Stimulated activated naive B cell treated with anti-CD40 and anti-IgM and Interleukin-4, amounts not matched to agents 10 μg/mL and 1 μg/mL and 100 μg/mL, for 72 hours (primary cell): ENCODE results near the gene CDH16.
"Not testable (repeated sequence)": the region's sequence is repeated elsewhere in the genome, so short reads cannot be mapped to it uniquely, and the experiment has no call there.

Experiments
- ATAC-seq, 2 donors: fragments of 150-1000 bp; cut with Tn5 transposase; replicated peaks; 2 replicates each; pipeline ENCODE4 v1.10.0; 2021; ENCODE audit warnings: moderate library complexity in 1 of 2
- DNase-seq: peaks from one replicate; pipeline ENCODE4 v3.0.0; 2021
- H3K27ac Mint-ChIP-seq: one replicate; pipeline ENCODE4 v1.8.0; 2022; ENCODE audit warnings: mild to moderate bottlenecking, mixed read lengths
- H3K27me3 Mint-ChIP-seq, 2 donors: one replicate each; pipeline ENCODE4 v1.8.0; 2022; ENCODE audit warnings: mixed read lengths in 2 of 2
- H3K36me3 Mint-ChIP-seq, 2 donors: one replicate each; pipeline ENCODE4 v1.8.0; 2022; ENCODE audit warnings: mixed read lengths in 2 of 2, mild to moderate bottlenecking in 1 of 2
- H3K4me1 Mint-ChIP-seq, 2 donors: one replicate each; pipeline ENCODE4 v1.8.0; 2022; ENCODE audit warnings: mixed read lengths in 2 of 2, mild to moderate bottlenecking in 1 of 2
- H3K4me3 Mint-ChIP-seq, 2 donors: one replicate each; pipeline ENCODE4 v1.8.0; 2022; ENCODE audit warnings: mild to moderate bottlenecking in 2 of 2, mixed read lengths in 2 of 2, moderate library complexity in 1 of 2
- H3K9me3 Mint-ChIP-seq, 2 donors: one replicate each; pipeline ENCODE4 v1.8.0; 2022; ENCODE audit warnings: mixed read lengths in 2 of 2, mild to moderate bottlenecking in 1 of 2

CDH16 gene

GRCh38 chr16:66952430-66953110 lies 33.9 kb upstream of the CDH16 start:
- Mint-ChIP-seq H3K27ac (no peak overlapping the region), H3K4me1 (peaks cover 10 to 14% of the 10 kb centered on the region in 2 donors), H3K9me3 (peaks cover 0 to 6% of the 10 kb centered on the region in 2 donors), H3K27me3 (peaks cover 46 to 59% of the 10 kb centered on the region in 2 donors), H3K4me3 (no peak overlapping the region), H3K36me3 (no peaks in the 10 kb centered on the region)
- DNase-seq (no peak), ATAC-seq (no peak)

GRCh38 chr16:66950971-66951790 lies 32.5 kb upstream of the CDH16 start:
- Mint-ChIP-seq H3K27ac (no peak overlapping the region), H3K36me3 (no peaks in the 10 kb centered on the region), H3K4me3 (no peak overlapping the region), H3K27me3 (peaks cover 46 to 59% of the 10 kb centered on the region in 2 donors), H3K4me1 (peaks cover 17 to 24% of the 10 kb centered on the region in 2 donors), H3K9me3 (peaks cover 0 to 6% of the 10 kb centered on the region in 2 donors)
- no peak for DNase-seq
- no peak for ATAC-seq

DNA sequence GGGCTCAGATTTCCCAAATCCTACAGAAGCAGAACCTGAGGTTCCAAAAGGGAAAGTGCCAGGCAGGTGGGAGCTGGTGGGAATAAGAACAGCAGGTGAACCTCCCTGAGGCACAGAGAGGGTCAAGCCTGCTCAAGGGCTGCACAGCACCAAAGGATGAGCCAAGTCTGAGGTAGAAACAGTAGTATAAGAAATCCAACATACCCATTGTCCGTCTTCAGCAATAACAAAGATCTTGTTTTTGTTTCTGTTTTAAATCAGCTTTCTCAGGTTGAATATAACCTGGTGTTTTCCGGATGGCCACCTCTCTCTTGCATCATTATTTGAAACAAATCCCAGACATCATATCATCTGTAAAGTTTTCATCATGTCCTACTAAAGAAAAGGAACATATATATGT lies 31.8 kb upstream of the CDH16 start:
- ATAC-seq (no peak), DNase-seq (no peak)
- Mint-ChIP-seq H3K4me3 (no peak overlapping the region), H3K4me1 (peaks cover 17 to 24% of the 10 kb centered on the region in 2 donors), H3K27ac (no peak overlapping the region), H3K27me3 (peaks cover 46 to 59% of the 10 kb centered on the region in 2 donors), H3K36me3 (no peaks in the 10 kb centered on the region), H3K9me3 (peaks cover 0 to 6% of the 10 kb centered on the region in 2 donors)

DNA sequence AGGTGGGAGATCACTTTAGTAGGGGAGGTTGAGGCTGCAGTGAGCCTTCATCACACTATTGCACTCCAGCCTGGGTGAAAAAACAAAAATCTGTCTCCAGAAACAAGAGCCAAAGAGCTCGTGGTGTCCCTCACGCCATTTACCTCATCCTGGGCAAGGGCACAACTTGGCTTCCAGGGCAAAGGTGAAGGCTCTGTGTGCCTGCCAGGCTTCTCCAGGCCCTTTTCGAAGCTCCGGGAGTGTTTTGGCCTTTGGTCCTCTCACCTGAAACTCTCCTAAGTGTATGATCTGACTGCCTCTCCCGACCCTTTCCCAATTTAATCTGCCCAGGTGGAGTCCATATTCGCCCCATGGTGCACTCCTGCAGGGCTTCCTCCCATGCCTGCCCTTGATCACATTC lies 30.8 kb upstream of the CDH16 start:
- H3K4me1 Mint-ChIP-seq: peaks cover 17 to 24% of the 10 kb centered on the region in 2 donors
- H3K27ac Mint-ChIP-seq: no peak overlapping the region
- H3K27me3 Mint-ChIP-seq: peaks cover 46 to 59% of the 10 kb centered on the region in 2 donors
- H3K36me3 Mint-ChIP-seq: peaks cover 0 to 4% of the 10 kb centered on the region in 2 donors
- H3K9me3 Mint-ChIP-seq: peaks cover 0 to 6% of the 10 kb centered on the region in 2 donors
- H3K4me3 Mint-ChIP-seq: no peak overlapping the region
- DNase-seq (no peak), ATAC-seq (no peak)

DNA sequence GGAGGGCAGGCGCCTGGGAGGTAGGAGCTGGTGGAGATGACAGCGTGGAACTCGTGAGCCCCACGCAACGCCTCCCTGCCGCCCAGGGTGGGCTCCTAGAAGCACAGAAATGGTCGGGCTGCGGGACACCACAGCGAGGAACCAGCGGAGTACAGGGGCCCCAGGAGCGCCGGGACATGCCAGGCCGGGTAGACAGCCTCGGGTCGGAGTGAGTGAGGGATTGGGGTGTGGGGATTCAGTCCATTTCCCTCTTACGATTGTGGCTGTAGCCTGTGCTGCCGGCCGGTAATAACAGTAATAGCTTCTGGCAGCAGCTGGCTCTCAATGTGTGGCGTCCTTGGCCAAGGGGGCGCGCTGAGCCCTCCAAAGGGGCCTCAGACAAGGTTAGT lies 30.1 kb upstream of the CDH16 start:
- Mint-ChIP-seq H3K4me3 (peak overlapping the region; percentile 86 to 90), H3K9me3 (peaks cover 0 to 6% of the 10 kb centered on the region in 2 donors), H3K36me3 (peaks cover 3 to 7% of the 10 kb centered on the region in 2 donors), H3K27ac (no peak overlapping the region), H3K4me1 (peaks cover 17 to 24% of the 10 kb centered on the region in 2 donors), H3K27me3 (peaks cover 42 to 56% of the 10 kb centered on the region in 2 donors)
- no peak for DNase-seq
- no peak for ATAC-seq

DNA sequence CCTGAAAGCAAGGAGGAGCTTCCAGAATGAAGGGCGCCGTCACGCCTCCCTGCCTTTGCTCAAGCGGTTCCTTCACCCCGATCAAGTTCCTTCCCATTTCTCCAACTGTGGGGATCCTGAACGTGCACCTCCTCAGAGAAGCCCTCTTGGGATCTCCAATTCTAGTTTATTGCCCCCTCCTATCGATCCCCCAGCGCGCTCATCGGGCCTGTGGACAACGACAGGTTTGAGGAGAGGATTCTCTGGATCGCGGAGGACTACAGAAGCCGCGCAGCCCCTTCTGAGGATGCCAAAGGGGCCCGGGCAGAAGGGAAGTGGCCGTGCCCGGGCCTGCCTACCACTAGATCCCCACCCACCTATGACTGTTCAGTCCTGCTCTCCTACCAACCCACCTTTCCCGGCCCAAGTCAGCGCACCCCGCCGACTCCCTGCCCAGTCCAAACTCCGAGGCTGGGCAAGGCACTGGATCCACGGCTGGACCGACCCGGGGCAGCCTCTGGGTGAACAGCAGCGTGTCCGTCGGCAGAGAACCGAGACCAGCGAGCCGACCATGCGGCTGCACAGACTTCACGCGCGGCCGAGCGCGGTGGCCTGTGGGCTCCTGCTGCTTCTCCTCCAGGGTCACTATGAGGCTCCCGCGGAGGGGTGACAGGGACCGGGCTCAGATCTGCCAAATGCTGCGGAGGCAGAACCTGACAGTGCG lies 29.6 kb upstream of the CDH16 start:
- peaks cover 0 to 6% of the 10 kb centered on the region in 2 donors for H3K9me3 Mint-ChIP-seq
- H3K27ac Mint-ChIP-seq: peak overlapping the region; percentile 69
- ATAC-seq: peak; percentile 27 to 28
- H3K4me3 Mint-ChIP-seq: peak overlapping the region; percentile 86 to 90
- H3K36me3 Mint-ChIP-seq: peaks cover 3 to 7% of the 10 kb centered on the region in 2 donors
- no peak for DNase-seq
- H3K4me1 Mint-ChIP-seq: peaks cover 17 to 24% of the 10 kb centered on the region in 2 donors
- peaks cover 40 to 51% of the 10 kb centered on the region in 2 donors for H3K27me3 Mint-ChIP-seq

DNA sequence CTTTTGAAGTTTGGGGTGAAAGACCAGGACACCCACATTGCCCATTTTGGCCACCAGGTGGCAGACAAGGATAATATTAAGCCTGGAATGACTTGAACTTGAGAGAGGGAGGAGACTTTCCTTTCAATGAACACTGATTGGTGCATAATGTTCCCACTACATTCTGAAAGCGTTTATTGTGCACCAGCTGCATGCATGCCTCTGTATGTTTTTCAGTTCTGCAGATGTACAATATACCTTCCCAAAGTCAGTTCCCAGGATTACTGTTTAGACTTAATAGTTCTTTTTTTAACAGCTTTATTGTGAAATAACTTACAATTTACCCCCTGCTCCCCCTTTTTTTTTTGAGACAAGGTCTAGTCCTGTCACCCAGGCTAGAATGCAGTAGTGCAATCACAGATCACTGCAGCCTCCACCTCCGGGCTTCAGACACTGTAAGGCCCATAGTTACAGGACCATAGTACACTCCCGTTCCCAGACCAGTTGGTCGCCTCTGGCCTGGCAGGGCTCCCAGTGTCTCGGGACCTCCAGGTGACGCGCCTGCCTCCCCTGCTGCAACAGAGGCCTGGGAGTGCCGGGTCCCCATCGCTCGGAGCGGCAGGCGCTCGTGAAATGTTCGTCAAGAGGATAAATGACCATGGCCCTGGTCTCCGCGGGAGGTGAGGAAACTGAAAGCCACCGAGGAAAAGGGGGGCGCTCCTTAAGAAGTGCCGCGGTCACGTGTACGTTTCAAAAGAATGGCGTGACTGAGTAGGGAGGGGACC lies 28.8 kb upstream of the CDH16 start:
- Mint-ChIP-seq H3K36me3 (peaks cover 10 to 13% of the 10 kb centered on the region in 2 donors), H3K4me1 (peaks cover 17 to 24% of the 10 kb centered on the region in 2 donors), H3K27me3 (peaks cover 34 to 46% of the 10 kb centered on the region in 2 donors), H3K4me3 (peak overlapping the region; percentile 86 to 90), H3K27ac (peak overlapping the region; percentile 16), H3K9me3 (peaks cover 0 to 6% of the 10 kb centered on the region in 2 donors)
- DNase-seq: peak; percentile 70
- peak; percentile 87 to 89 for ATAC-seq

DNA sequence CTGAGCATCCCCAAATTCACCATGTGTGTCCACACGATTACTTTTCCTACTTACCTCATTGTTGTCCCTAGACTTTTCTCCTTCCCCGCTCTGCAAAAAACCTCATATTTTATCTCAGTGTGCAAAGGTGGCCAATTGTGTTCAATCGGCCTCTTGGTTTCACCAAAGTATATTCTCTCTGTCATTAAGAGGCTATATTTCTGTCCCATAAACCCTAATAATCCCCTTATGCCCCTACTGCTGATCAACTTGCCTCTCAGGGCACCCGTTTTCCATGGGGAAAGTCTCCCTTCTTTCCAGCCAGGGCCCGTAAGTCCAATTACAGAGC lies 28.3 kb upstream of the CDH16 start:
- Mint-ChIP-seq H3K4me1 (peaks cover 17 to 24% of the 10 kb centered on the region in 2 donors), H3K4me3 (no peak overlapping the region)

GRCh38 chr16:66946541-66946940 lies 27.9 kb upstream of the CDH16 start:
- Mint-ChIP-seq H3K36me3 (peaks cover 19 to 22% of the 10 kb centered on the region in 2 donors), H3K4me1 (peaks cover 17 to 24% of the 10 kb centered on the region in 2 donors), H3K9me3 (peaks cover 0 to 4% of the 10 kb centered on the region in 2 donors), H3K4me3 (no peak overlapping the region), H3K27me3 (peaks cover 28 to 40% of the 10 kb centered on the region in 2 donors), H3K27ac (no peak overlapping the region)
- DNase-seq: no peak
- no peak for ATAC-seq

More for the DNA sequence above, 28.3 kb upstream of the CDH16 start:
- DNase-seq (no peak), ATAC-seq (no peak)
- Mint-ChIP-seq H3K27me3 (peaks cover 32 to 44% of the 10 kb centered on the region in 2 donors), H3K9me3 (peaks cover 0 to 6% of the 10 kb centered on the region in 2 donors), H3K27ac (peak overlapping the region; percentile 16), H3K36me3 (peaks cover 15 to 18% of the 10 kb centered on the region in 2 donors)

GRCh38 chr16:66945939-66946338 lies 27.3 kb upstream of the CDH16 start:
- Mint-ChIP-seq H3K36me3 (peaks cover 22 to 26% of the 10 kb centered on the region in 2 donors), H3K4me3 (no peak overlapping the region)
- no peak for ATAC-seq

DNA sequence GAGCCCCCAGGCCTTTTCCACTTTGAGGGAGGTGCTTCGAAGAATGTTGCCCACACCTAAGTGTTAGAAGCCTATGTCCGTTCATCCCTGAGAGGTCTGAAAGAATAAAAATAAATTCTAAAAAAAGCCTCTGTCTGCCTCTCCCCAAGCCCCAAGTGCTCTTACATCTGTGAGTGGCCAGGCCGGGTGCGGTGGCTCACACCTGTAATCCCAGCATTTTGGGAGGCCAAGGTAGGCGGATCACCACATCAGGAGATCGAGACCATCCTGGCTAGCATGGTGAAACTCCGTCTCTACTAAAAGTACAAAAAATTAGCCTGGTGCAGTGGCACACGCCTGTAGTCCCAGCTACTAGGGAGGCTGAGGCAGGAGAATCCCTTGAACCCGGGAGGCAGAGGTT lies 26.3 kb upstream of the CDH16 start:
- Mint-ChIP-seq H3K27me3 (peaks cover 19 to 25% of the 10 kb centered on the region in 2 donors), H3K27ac (peak overlapping the region; percentile 14), H3K36me3 (peaks cover 25 to 27% of the 10 kb centered on the region in 2 donors), H3K4me1 (peaks cover 17 to 24% of the 10 kb centered on the region in 2 donors)
- H3K9me3 Mint-ChIP-seq, ATAC-seq, DNase-seq, H3K4me3 Mint-ChIP-seq: not testable (repeated sequence)

More at GRCh38 chr16:66945939-66946338, 27.3 kb upstream of the CDH16 start:
- Mint-ChIP-seq H3K27me3 (peaks cover 23 to 34% of the 10 kb centered on the region in 2 donors), H3K27ac (no peak overlapping the region), H3K9me3 (no peaks in the 10 kb centered on the region), H3K4me1 (peaks cover 17 to 24% of the 10 kb centered on the region in 2 donors)
- DNase-seq: no peak

- peaks cover 17 to 24% of the 10 kb centered on the region in 2 donors for H3K4me1 Mint-ChIP-seq
- H3K4me3 Mint-ChIP-seq: no peak overlapping the region
- no peak overlapping the region for H3K27ac Mint-ChIP-seq
- H3K36me3 Mint-ChIP-seq: peaks cover 28 to 31% of the 10 kb centered on the region in 2 donors
- no peaks in the 10 kb centered on the region for H3K9me3 Mint-ChIP-seq
- ATAC-seq: no peak
- no peak for DNase-seq
- peaks cover 11 to 16% of the 10 kb centered on the region in 2 donors for H3K27me3 Mint-ChIP-seq
Measured at GRCh38 chr16:66944054-66944441, 25.4 kb upstream of the CDH16 start.

DNA sequence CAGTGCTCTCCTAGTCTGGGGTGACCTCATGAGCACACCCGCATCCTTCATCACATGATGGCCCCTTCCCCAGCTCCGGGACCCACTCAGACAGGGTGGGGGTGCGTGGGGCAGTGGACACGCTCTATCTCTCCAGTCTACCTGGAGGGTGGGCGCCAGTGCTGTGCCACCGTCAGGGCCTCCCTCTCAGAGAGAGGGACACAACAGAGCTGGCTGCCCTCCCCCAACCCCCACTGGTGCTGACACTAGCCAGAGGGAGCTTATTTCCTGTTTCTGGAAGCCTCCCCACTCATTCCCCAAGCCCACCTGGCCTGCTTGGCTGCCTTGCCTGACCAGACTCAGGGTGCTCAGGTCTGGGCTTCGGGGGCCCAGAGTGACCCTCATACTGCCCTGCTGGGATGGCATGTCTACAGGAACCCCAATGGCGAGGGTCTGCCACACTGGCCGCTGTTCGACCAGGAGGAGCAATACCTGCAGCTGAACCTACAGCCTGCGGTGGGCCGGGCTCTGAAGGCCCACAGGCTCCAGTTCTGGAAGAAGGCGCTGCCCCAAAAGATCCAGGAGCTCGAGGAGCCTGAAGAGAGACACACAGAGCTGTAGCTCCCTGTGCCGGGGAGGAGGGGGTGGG lies 24.9 kb upstream of the CDH16 start:
- Mint-ChIP-seq H3K4me3 (no peak overlapping the region), H3K27me3 (peaks cover 6 to 11% of the 10 kb centered on the region in 2 donors), H3K4me1 (peaks cover 14 to 23% of the 10 kb centered on the region in 2 donors), H3K36me3 (peaks cover 28 to 36% of the 10 kb centered on the region in 2 donors), H3K9me3 (no peaks in the 10 kb centered on the region), H3K27ac (no peak overlapping the region)
- no peak for DNase-seq
- ATAC-seq: no peak
